Measurements from ENCODE around the gene NTMT1. TPM values are rescaled to one million over a fixed set of nuclear protein-coding genes. Genes with fewer than 3 reads are reported as not detected.

The NTMT1 gene
- total and polyA plus RNA-seq, 9 donors, result 11.7 to 33.1 (median 25.3) TPM

- WGBS, 3 donors, result 67 to 76% (median 70%) methylated on average over 21 of the region's 21 CpGs
- H3K27me3 ChIP-seq, result no peaks in the 10 kb centered on the region
- peaks cover 12% of the 10 kb centered on the region for H3K4me1 ChIP-seq (ENCODE audit: insufficient read depth)
- TF ChIP-seq POLR2A (IDR thresholded peaks at IDR 0.05) (no peak), EP300 (IDR thresholded peaks at IDR 0.05) (no peak)
- TF ChIP-seq, protein P1, sequence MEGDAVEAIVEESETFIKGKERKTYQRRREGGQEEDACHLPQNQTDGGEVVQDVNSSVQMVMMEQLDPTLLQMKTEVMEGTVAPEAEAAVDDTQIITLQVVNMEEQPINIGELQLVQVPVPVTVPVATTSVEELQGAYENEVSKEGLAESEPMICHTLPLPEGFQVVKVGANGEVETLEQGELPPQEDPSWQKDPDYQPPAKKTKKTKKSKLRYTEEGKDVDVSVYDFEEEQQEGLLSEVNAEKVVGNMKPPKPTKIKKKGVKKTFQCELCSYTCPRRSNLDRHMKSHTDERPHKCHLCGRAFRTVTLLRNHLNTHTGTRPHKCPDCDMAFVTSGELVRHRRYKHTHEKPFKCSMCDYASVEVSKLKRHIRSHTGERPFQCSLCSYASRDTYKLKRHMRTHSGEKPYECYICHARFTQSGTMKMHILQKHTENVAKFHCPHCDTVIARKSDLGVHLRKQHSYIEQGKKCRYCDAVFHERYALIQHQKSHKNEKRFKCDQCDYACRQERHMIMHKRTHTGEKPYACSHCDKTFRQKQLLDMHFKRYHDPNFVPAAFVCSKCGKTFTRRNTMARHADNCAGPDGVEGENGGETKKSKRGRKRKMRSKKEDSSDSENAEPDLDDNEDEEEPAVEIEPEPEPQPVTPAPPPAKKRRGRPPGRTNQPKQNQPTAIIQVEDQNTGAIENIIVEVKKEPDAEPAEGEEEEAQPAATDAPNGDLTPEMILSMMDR (IDR thresholded peaks at IDR 0.05), result no peak
- DNase-seq, result no peak
- intact Hi-C loops (cut with DNase I), result no loop called here
- no peak overlapping the region for H3K27ac ChIP-seq
- H3K9me3 ChIP-seq, result no peaks in the 10 kb centered on the region
- H3K4me3 ChIP-seq, result no peak overlapping the region
- H3K36me3 ChIP-seq, result no peaks in the 10 kb centered on the region
These were observed 5.2 kb downstream of the NTMT1 start for GRCh38 chr9:129630967-129631673.

- DNase-seq, result no peak
- intact Hi-C loops (cut with DNase I), result no loop called here
- H3K27ac ChIP-seq, result no peak overlapping the region
- no peaks in the 10 kb centered on the region for H3K36me3 ChIP-seq
- no peaks in the 10 kb centered on the region for H3K27me3 ChIP-seq
- 76 to 87% (median 87%) methylated on average over 18 to 19 of the region's 19 CpGs for WGBS, 3 donors
- H3K4me3 ChIP-seq, result no peak overlapping the region
- no peaks in the 10 kb centered on the region for H3K9me3 ChIP-seq
- TF ChIP-seq EP300 (IDR thresholded peaks at IDR 0.05) (no peak), POLR2A (IDR thresholded peaks at IDR 0.05) (no peak)
- TF ChIP-seq, protein P1 (IDR thresholded peaks at IDR 0.05), result no peak
- peaks cover 12% of the 10 kb centered on the region for H3K4me1 ChIP-seq (ENCODE audit: insufficient read depth)
These were observed 5.7 kb downstream of the NTMT1 start for GRCh38 chr9:129631674-129632129.

GRCh38 chr9:129632460-129632859 is 6.5 kb downstream of the NTMT1 start:
- TF ChIP-seq, protein P1 (IDR thresholded peaks at IDR 0.05), result no peak
- TF ChIP-seq POLR2A (IDR thresholded peaks at IDR 0.05), result no peak
- TF ChIP-seq EP300 (IDR thresholded peaks at IDR 0.05), result no peak
- no peaks in the 10 kb centered on the region for H3K27me3 ChIP-seq
- H3K4me1 ChIP-seq (ENCODE audit: insufficient read depth), result peaks cover 8% of the 10 kb centered on the region
- no peak overlapping the region for H3K4me3 ChIP-seq
- no peaks in the 10 kb centered on the region for H3K36me3 ChIP-seq
- 74 to 80% (median 77%) methylated on average over 13 of the region's 13 CpGs for WGBS, 3 donors
- DNase-seq, result no peak
- intact Hi-C loops (cut with DNase I), result no loop called here
- no peaks in the 10 kb centered on the region for H3K9me3 ChIP-seq
- no peak overlapping the region for H3K27ac ChIP-seq

- Histone ChIP-seq H3K4me3 (no peak overlapping the region), H3K36me3 (no peaks in the 10 kb centered on the region), H3K9me3 (no peaks in the 10 kb centered on the region), H3K4me1 (ENCODE audit: insufficient read depth) (peaks cover 2% of the 10 kb centered on the region), H3K27ac (no peak overlapping the region), H3K27me3 (no peaks in the 10 kb centered on the region)
- no peak for TF ChIP-seq POLR2A (IDR thresholded peaks at IDR 0.05)
- 80 to 89% (median 88%) methylated on average over 4 of the region's 4 CpGs for WGBS, 3 donors
- intact Hi-C loops (cut with DNase I), result no loop called here
- DNase-seq, result no peak
These were observed 7.2 kb downstream of the NTMT1 start for GRCh38 chr9:129633207-129633606.

DNA sequence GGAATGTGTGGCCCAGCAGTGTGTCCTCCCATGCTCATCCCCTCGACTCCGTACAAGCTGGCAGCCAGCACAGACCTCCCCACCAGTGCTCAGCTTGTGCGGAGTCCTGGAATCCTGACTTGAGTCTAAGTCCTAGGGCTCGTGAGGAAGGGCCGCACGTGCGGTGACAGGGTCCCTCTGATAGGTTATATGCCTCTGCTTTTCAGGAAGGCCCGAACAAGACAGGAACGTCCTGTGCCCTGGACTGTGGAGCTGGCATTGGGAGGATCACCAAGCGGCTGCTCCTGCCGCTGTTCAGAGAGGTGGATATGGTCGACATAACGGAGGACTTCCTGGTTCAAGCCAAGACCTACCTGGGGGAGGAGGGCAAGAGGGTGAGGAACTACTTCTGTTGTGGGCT is 7.9 kb downstream of the NTMT1 start:
- intact Hi-C loops (cut with DNase I), result no loop called here
- 72 to 74% (median 73%) methylated on average over 13 of the region's 13 CpGs for WGBS, 3 donors
- no peaks in the 10 kb centered on the region for H3K27me3 ChIP-seq
- H3K9me3 ChIP-seq, result no peaks in the 10 kb centered on the region
- DNase-seq, result no peak
- H3K4me3 ChIP-seq, result no peak overlapping the region
- no peak overlapping the region for H3K27ac ChIP-seq
- H3K36me3 ChIP-seq, result no peaks in the 10 kb centered on the region
- H3K4me1 ChIP-seq (ENCODE audit: insufficient read depth), result peaks cover 2% of the 10 kb centered on the region
- TF ChIP-seq, protein P1 (IDR thresholded peaks at IDR 0.05), result no peak
- TF ChIP-seq POLR2A (IDR thresholded peaks at IDR 0.05), result no peak
- TF ChIP-seq EP300 (IDR thresholded peaks at IDR 0.05), result no peak

All from ovary (tissue), 9 donors.